Endothelial cell of umbilical vein (primary cell): ENCODE measurements around the gene TTC23L. TPM values are rescaled to one million over a fixed set of nuclear protein-coding genes. Genes with fewer than 3 reads are reported as not detected.

Experiments used
- BruUV-seq: library from RNA; stranded (reverse); fragments of 400-500 nt; replicated peaks from 2 replicates; lab custom pipeline; 2021; lab: Mats Ljungman, UMichigan
- CTCF ChIA-PET: fragments of 300-600, 350-600 bp; sonication (Branson Sonifier 250); formaldehyde crosslinking; loops from one replicate; lab custom pipeline; 2021; ENCODE audit warnings: antibody characterized with exemption, inconsistent platforms; lab: Charles Lee
- POLR2A ChIA-PET: fragments of 300-600, 350-600 bp; sonication (Branson Sonifier 250); formaldehyde crosslinking; loops from one replicate; lab custom pipeline; 2021; ENCODE audit warnings: antibody characterized with exemption, inconsistent platforms; lab: Charles Lee
- DNase-seq: peaks from one replicate; pipeline ENCODE4 v3.0.0-alpha.2; 2011; ENCODE audit warnings: low read depth, low spot score
- FAIRE-seq: peaks from 2 replicates; lab custom pipeline; 2011; peaks lifted over from hg19 to GRCh38; lab: Jason Lieb, UNC
- H2AFZ ChIP-seq: 2 replicates; pipeline ENCODE4 v1.6.0; 2012; ENCODE audit warnings: low read depth, low read length, control low read depth, inconsistent platforms
- H3K27ac ChIP-seq: 2 replicates; pipeline ENCODE4 v1.5.1; 2011; ENCODE audit warnings: low read depth, mild to moderate bottlenecking, control low read depth, low read length, moderate library complexity; ENCODE audit not compliant: insufficient read depth
- H3K27me3 ChIP-seq, 2 experiments: 2 replicates each; pipeline versions ENCODE4 v1.6.0 to v1.6.1; 2011; ENCODE audit warnings: low read length in 2 of 2, mixed read lengths in 1 of 2; ENCODE audit not compliant: control insufficient read depth in 2 of 2, insufficient read depth in 2 of 2
- H3K36me3 ChIP-seq, 2 experiments: 2 replicates in 1 of 2; 3 replicates in 1 of 2; pipeline ENCODE4 v1.5.1; 2011; ENCODE audit warnings: low read length in 2 of 2, mild to moderate bottlenecking in 1 of 2, moderate library complexity in 1 of 2; ENCODE audit not compliant: control insufficient read depth in 2 of 2, insufficient read depth in 2 of 2; ENCODE audit errors: extremely low read depth in 1 of 2
- H3K4me1 ChIP-seq: 3 replicates; pipeline ENCODE4 v1.5.1; 2011; ENCODE audit warnings: mild to moderate bottlenecking, low read length; ENCODE audit not compliant: control insufficient read depth, insufficient read depth; ENCODE audit errors: extremely low read depth
- H3K4me2 ChIP-seq: 2 replicates; pipeline ENCODE4 v1.6.1; 2011; ENCODE audit warnings: low read length, control low read depth, mixed read lengths; ENCODE audit not compliant: insufficient read depth
- H3K4me3 ChIP-seq, 3 experiments: fragments of 200-600 bp in 1 of 3; sonication (generic), shearing (Covaris generic) in 1 of 3; replicated peaks in 1 of 3; 2 replicates each; pipeline ENCODE4 v1.5.1; 2011 to 2016; ENCODE audit warnings: control low read depth in 3 of 3, low read length in 3 of 3, mild to moderate bottlenecking in 2 of 3, inconsistent platforms in 1 of 3, low read depth in 1 of 3, moderate library complexity in 1 of 3; ENCODE audit not compliant: insufficient read depth in 1 of 3
- H3K79me2 ChIP-seq: 2 replicates; pipeline ENCODE4 v1.6.0; 2012; ENCODE audit warnings: low read length, inconsistent platforms; ENCODE audit not compliant: control insufficient read depth, insufficient read depth
- H3K9ac ChIP-seq: replicated peaks from 2 replicates; pipeline ENCODE3; 2011; ENCODE audit warnings: low read length, control low read depth; ENCODE audit not compliant: insufficient read depth; ENCODE audit errors: extremely low read depth
- H3K9me1 ChIP-seq: replicated peaks from 3 replicates; pipeline ENCODE4 v1.6.0; 2011; ENCODE audit warnings: mild to moderate bottlenecking, low read length; ENCODE audit not compliant: control insufficient read depth, insufficient read depth; ENCODE audit errors: extremely low read depth
- H3K9me3 ChIP-seq: replicated peaks from 2 replicates; pipeline ENCODE4 v1.5.1; 2012; ENCODE audit warnings: low read length, inconsistent platforms; ENCODE audit not compliant: control insufficient read depth, insufficient read depth
- H4K20me1 ChIP-seq: replicated peaks from 2 replicates; pipeline ENCODE3; 2011; ENCODE audit warnings: mild to moderate bottlenecking, low read length; ENCODE audit not compliant: control insufficient read depth, insufficient read depth; ENCODE audit errors: extremely low read depth
- EZH2 ChIP-seq: IDR thresholded peaks from 2 replicates; pipeline ENCODE4 v1.6.1; 2012; ENCODE audit warnings: borderline replicate concordance, low read depth, mild to moderate bottlenecking, moderate library complexity, low read length, inconsistent platforms; ENCODE audit not compliant: severe bottlenecking
- FOS ChIP-seq: IDR thresholded peaks from 2 replicates; pipeline ENCODE4 v1.6.1; 2011; ENCODE audit warnings: mild to moderate bottlenecking, low read length, moderate library complexity, borderline replicate concordance; ENCODE audit not compliant: insufficient read depth
- GATA2 ChIP-seq: IDR thresholded peaks from 2 replicates; pipeline ENCODE4 v1.7.0; 2011; ENCODE audit warnings: low read depth, mild to moderate bottlenecking, moderate library complexity, mixed read lengths, low read length; ENCODE audit not compliant: insufficient read length, insufficient read depth
- JUN ChIP-seq: IDR thresholded peaks from 2 replicates; pipeline ENCODE4 v1.6.1; 2011; ENCODE audit warnings: borderline replicate concordance, low read depth; ENCODE audit not compliant: insufficient read length, insufficient read depth
- MYC ChIP-seq: IDR thresholded peaks from one replicate; pipeline ENCODE4 v1.6.1; 2011; ENCODE audit warnings: mild to moderate bottlenecking, low read depth, low read length
- POLR2A ChIP-seq: IDR thresholded peaks from 2 replicates; pipeline ENCODE4 v1.6.1; 2012; ENCODE audit warnings: low read depth, mild to moderate bottlenecking, control low read depth, low read length
- POLR2AphosphoS5 ChIP-seq: IDR thresholded peaks from 2 replicates; pipeline ENCODE4 v1.6.1; 2012; ENCODE audit warnings: low read depth, mild to moderate bottlenecking, control low read depth, low read length, moderate library complexity; ENCODE audit not compliant: insufficient read depth
- dilution Hi-C: fragments of 300-500 bp; cut with MboI; formaldehyde crosslinking; loops from one replicate; pipeline ENCODE4 v1.15.0; 2019; ENCODE audit warnings: low sequenced_read_pairs; ENCODE audit not compliant: extremely low pct_ligation_motif_present
- intact Hi-C: fragments of 100-400 bp; cut with micrococcal nuclease; formaldehyde crosslinking; loops from one replicate; pipeline ENCODE4 v1.10.0; 2022
- polyA plus RNA-seq, 4 experiments: library from polyadenylated mRNA; depleted of rRNA in 3 of 4; stranded (reverse) in 3 of 4; unstranded in 1 of 4; fragments of >200 nt; gene quantifications; 2 replicates each; pipeline versions ENCODE4 v1.2.1 to v1.2.3, GENCODE V29; 2011 to 2012; ENCODE audit warnings: missing spikeins in 1 of 4
- total RNA-seq: library from RNA; stranded (reverse); gene quantifications from 2 replicates; pipeline ENCODE4 v1.2.3, GENCODE V29; 2021
- TF ChIP-seq, protein P1 (sequence below): IDR thresholded peaks from 2 replicates; pipeline ENCODE4 v1.6.1; 2011; ENCODE audit not compliant: insufficient read depth, insufficient read length
- TF ChIP-seq, protein P2 (sequence below), 2 donors: IDR thresholded peaks; 1 replicate in 1 of 2; 2 replicates in 1 of 2; pipeline ENCODE4 v1.5.1; 2011; ENCODE audit warnings: low read length in 2 of 2, mild to moderate bottlenecking in 2 of 2, moderate library complexity in 2 of 2, control low read depth in 1 of 2, inconsistent platforms in 1 of 2, low read depth in 1 of 2; ENCODE audit not compliant: insufficient read depth in 1 of 2; ENCODE audit errors: extremely low read depth in 1 of 2

TTC23L gene
- total and polyA plus RNA-seq, 2 donors (not counting 3 experiments of a cell fraction or from before 2014, with no cell fraction given) = not detected

DNA sequence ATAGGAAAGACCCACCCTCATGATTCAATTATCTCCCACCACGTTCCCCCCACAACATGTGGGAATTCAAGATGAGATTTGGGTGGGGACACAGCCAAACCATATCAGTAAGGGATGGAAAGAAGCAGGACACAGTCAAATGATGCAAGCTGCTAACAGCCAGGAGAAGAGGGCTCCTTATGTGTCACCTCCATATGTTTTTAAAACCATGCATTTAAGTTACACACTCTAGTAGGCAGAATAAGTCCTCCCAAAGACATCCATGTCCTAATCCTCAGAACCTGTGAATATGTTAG is 4.2 kb upstream of the TTC23L start:
- ChIA-PET POLR2A (no interaction called here), CTCF (interaction anchor here (1.0 to 2.5 kb wide), 3 partner anchors 9 to 349 kb away, joined by 3 to 13 read pairs (median 3); no protein-coding TSS in a partner anchor)
- dilution Hi-C loops = no loop called here
- H3K9ac ChIP-seq = no peak overlapping the region
- H3K4me1 ChIP-seq = no peaks in the 10 kb centered on the region
- H3K79me2 ChIP-seq = no peaks in the 10 kb centered on the region
- no TSS peak for BruUV-seq
- no peaks in the 10 kb centered on the region for H3K9me3 ChIP-seq
- H4K20me1 ChIP-seq = no peaks in the 10 kb centered on the region
- H3K36me3 ChIP-seq = peaks cover 22 to 24% of the 10 kb centered on the region in 2 experiments
- H3K27ac ChIP-seq = no peak overlapping the region
- FAIRE-seq (no peak), DNase-seq (no peak)
- H3K4me2 ChIP-seq = no peak overlapping the region
- TF ChIP-seq POLR2A (no peak), FOS (no peak), MYC (no peak), EZH2 (no peak), POLR2AphosphoS5 (no peak), JUN (no peak), GATA2 (no peak)
- TF ChIP-seq, protein P1, sequence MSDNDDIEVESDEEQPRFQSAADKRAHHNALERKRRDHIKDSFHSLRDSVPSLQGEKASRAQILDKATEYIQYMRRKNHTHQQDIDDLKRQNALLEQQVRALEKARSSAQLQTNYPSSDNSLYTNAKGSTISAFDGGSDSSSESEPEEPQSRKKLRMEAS = no peak
- TF ChIP-seq, protein P2, sequence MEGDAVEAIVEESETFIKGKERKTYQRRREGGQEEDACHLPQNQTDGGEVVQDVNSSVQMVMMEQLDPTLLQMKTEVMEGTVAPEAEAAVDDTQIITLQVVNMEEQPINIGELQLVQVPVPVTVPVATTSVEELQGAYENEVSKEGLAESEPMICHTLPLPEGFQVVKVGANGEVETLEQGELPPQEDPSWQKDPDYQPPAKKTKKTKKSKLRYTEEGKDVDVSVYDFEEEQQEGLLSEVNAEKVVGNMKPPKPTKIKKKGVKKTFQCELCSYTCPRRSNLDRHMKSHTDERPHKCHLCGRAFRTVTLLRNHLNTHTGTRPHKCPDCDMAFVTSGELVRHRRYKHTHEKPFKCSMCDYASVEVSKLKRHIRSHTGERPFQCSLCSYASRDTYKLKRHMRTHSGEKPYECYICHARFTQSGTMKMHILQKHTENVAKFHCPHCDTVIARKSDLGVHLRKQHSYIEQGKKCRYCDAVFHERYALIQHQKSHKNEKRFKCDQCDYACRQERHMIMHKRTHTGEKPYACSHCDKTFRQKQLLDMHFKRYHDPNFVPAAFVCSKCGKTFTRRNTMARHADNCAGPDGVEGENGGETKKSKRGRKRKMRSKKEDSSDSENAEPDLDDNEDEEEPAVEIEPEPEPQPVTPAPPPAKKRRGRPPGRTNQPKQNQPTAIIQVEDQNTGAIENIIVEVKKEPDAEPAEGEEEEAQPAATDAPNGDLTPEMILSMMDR (IDR thresholded peaks at IDR 0.05; ENCODE audit: extremely low read depth in 1 of 2, insufficient read depth in 1 of 2, low read depth in 1 of 2, low read length in 2 of 2) = no peak
- H3K9me1 ChIP-seq = no peaks in the 10 kb centered on the region
- intact Hi-C loops = no loop called here
- H3K4me3 ChIP-seq = no peak overlapping the region
- H2AFZ ChIP-seq = no peak overlapping the region
- H3K27me3 ChIP-seq = no peaks in the 10 kb centered on the region
